Keratinocyte (primary cell): Measurements from ENCODE around the gene HERC2.
"Not testable (repeated sequence)": the region's sequence is repeated elsewhere in the genome, so short reads cannot be mapped to it uniquely, and the experiment has no call there.

Experiments used
- EZH2 ChIP-seq: IDR thresholded peaks from one replicate; pipeline ENCODE4 v1.6.1; 2012; ENCODE audit warnings: inconsistent platforms, mild to moderate bottlenecking, low read length, moderate library complexity
- TF ChIP-seq, protein P1 (sequence below), 3 experiments: IDR thresholded peaks in 1 of 3; conservative IDR thresholded peaks in 1 of 3; optimal IDR thresholded peaks in 1 of 3; 2 replicates in 2 of 3; 3 replicates in 1 of 3; pipeline versions ENCODE3 to v1.5.1; 2011; ENCODE audit warnings: low read length in 3 of 3, mild to moderate bottlenecking in 3 of 3, moderate library complexity in 2 of 3, control low read depth in 1 of 3, inconsistent platforms in 1 of 3; ENCODE audit not compliant: insufficient read depth in 2 of 3; ENCODE audit errors: extremely low read depth in 1 of 3

GRCh38 chr15:28319725-28320124 lies 2.3 kb downstream of the HERC2 start:
- TF ChIP-seq, protein P1, sequence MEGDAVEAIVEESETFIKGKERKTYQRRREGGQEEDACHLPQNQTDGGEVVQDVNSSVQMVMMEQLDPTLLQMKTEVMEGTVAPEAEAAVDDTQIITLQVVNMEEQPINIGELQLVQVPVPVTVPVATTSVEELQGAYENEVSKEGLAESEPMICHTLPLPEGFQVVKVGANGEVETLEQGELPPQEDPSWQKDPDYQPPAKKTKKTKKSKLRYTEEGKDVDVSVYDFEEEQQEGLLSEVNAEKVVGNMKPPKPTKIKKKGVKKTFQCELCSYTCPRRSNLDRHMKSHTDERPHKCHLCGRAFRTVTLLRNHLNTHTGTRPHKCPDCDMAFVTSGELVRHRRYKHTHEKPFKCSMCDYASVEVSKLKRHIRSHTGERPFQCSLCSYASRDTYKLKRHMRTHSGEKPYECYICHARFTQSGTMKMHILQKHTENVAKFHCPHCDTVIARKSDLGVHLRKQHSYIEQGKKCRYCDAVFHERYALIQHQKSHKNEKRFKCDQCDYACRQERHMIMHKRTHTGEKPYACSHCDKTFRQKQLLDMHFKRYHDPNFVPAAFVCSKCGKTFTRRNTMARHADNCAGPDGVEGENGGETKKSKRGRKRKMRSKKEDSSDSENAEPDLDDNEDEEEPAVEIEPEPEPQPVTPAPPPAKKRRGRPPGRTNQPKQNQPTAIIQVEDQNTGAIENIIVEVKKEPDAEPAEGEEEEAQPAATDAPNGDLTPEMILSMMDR (optimal IDR thresholded peaks at IDR 0.05 in 1 of 3, IDR thresholded peaks at IDR 0.05 in 1 of 3, conservative IDR thresholded peaks at IDR 0.05 in 1 of 3; ENCODE audit: extremely low read depth in 1 of 3, insufficient read depth in 2 of 3, low read length in 3 of 3): not testable (repeated sequence)
- not testable (repeated sequence) for TF ChIP-seq EZH2
